GM10266 (cell line): ENCODE results near the gene YBX1.

Source experiments
- DNase-seq: peaks from one replicate; pipeline ENCODE4 v3.0.0; 2012; ENCODE audit errors: extremely low spot score
- CTCF ChIP-seq: IDR thresholded peaks from 2 replicates; pipeline ENCODE4 v1.5.1; 2012; ENCODE audit warnings: mild to moderate bottlenecking, low read depth; ENCODE audit not compliant: control insufficient read depth, insufficient read depth; ENCODE audit errors: missing control alignments

The YBX1 gene

GRCh38 chr1:42739753-42740700, 57.8 kb downstream of the YBX1 start, which contains the start of gene CLDN19:
CLDN19 (minus strand) TSS chr1:42740236; CDS start chr1:42740063, 173 bp downstream.
- DNase-seq: no peak
- no peak for TF ChIP-seq CTCF

DNA sequence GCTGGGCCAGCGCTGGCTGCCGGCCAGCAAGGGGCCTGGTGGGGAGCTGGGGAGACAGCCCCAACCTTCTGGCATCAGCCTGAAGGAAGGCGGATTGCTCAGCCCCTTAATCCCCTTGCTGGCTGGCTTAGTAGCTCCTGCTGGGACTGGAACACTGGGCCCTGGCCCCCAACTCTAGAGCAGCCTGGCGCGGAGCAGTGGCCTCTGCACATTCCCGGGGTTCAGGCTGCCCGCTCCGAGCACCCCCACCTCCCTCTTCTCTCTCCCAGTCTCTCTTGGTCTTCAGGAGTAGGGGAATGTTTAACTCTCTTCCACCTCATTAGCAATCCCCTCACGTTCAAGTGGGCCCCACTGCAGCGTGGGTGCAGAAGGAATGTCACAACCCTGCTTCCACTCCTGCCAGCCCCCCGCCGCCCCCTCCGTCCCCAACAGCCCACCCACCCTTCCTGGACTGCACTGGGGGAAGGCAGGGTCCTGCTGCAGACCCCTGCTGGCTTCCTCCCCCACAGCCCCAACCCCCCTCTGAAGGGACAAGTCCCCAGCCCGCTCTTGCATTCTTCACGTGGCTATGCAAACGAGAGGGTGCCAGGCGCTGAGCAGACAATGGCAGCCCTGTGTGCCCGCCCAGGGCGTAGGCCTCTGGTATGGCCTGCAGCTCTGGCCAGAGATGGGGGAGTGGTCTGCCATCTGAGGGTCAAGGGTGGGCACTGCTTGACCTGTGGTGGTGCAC, 58.8 kb downstream of the YBX1 start:
- TF ChIP-seq CTCF: no peak
- no peak for DNase-seq

GRCh38 chr1:42741706-42742105, 59.5 kb downstream of the YBX1 start:
- TF ChIP-seq CTCF: no peak
- DNase-seq: no peak

GRCh38 chr1:42742141-42742540, 59.9 kb downstream of the YBX1 start:
- TF ChIP-seq CTCF: no peak
- DNase-seq: no peak

GRCh38 chr1:42742617-42743316, 60.5 kb downstream of the YBX1 start:
- TF ChIP-seq CTCF: no peak
- no peak for DNase-seq

- DNase-seq: no peak
- no peak for TF ChIP-seq CTCF
Observed at GRCh38 chr1:42743317-42744147, 61.3 kb downstream of the YBX1 start.
